Astrocyte (in vitro differentiated cells and primary cell): ENCODE results near the gene RNF212. TPM values are rescaled to one million over a fixed set of nuclear protein-coding genes. Genes with fewer than 3 reads are reported as not detected.

Experiments used
- DNase-seq: peaks from one replicate; pipeline ENCODE4 v3.0.0-alpha.2; 2010; ENCODE audit warnings: low read depth
- FAIRE-seq: peaks from 2 replicates; lab custom pipeline; 2011; peaks lifted over from hg19 to GRCh38; lab: Jason Lieb, UNC
- H2AFZ ChIP-seq: 2 replicates; pipeline ENCODE4 v1.6.0; 2012; ENCODE audit warnings: low read depth, low read length, inconsistent platforms
- H3K27ac ChIP-seq: 2 replicates; pipeline ENCODE4 v1.5.1; 2011; ENCODE audit warnings: low read depth, low read length, inconsistent platforms
- H3K27me3 ChIP-seq: 2 replicates; pipeline ENCODE4 v1.6.0; 2011; ENCODE audit warnings: low read length, inconsistent platforms; ENCODE audit not compliant: insufficient read depth
- H3K36me3 ChIP-seq: 2 replicates; pipeline ENCODE4 v1.5.1; 2011; ENCODE audit warnings: low read length, inconsistent platforms; ENCODE audit not compliant: insufficient read depth
- H3K4me1 ChIP-seq: 2 replicates; pipeline ENCODE4 v1.5.1; 2011; ENCODE audit warnings: low read length, inconsistent platforms; ENCODE audit not compliant: insufficient read depth
- H3K4me2 ChIP-seq: 2 replicates; pipeline ENCODE4 v1.6.0; 2012; ENCODE audit warnings: low read length, inconsistent platforms
- H3K4me3 ChIP-seq: 2 replicates; pipeline ENCODE4 v1.5.1; 2011; ENCODE audit warnings: low read depth, mild to moderate bottlenecking, low read length, inconsistent platforms; ENCODE audit not compliant: insufficient read depth
- H3K79me2 ChIP-seq: 2 replicates; pipeline ENCODE4 v1.6.0; 2012; ENCODE audit warnings: mild to moderate bottlenecking, low read length, inconsistent platforms; ENCODE audit not compliant: insufficient read depth
- H3K9ac ChIP-seq: 2 replicates; pipeline ENCODE4 v1.6.0; 2012; ENCODE audit warnings: mild to moderate bottlenecking, low read length, inconsistent platforms
- H3K9me3 ChIP-seq: 2 replicates; pipeline ENCODE4 v1.5.1; 2012; ENCODE audit warnings: low read depth, mild to moderate bottlenecking, low read length, inconsistent platforms; ENCODE audit not compliant: insufficient read depth
- H4K20me1 ChIP-seq: 2 replicates; pipeline ENCODE4 v1.6.0; 2012; ENCODE audit warnings: low read length, inconsistent platforms; ENCODE audit not compliant: insufficient read depth
- H3K27ac Mint-ChIP-seq: one replicate; pipeline ENCODE4 v1.8.0; 2021; ENCODE audit warnings: mild to moderate bottlenecking, mixed read lengths; ENCODE audit not compliant: unreplicated experiment
- H3K27me3 Mint-ChIP-seq: one replicate; pipeline ENCODE4 v1.8.0; 2021; ENCODE audit warnings: low read depth, mixed read lengths; ENCODE audit not compliant: unreplicated experiment
- H3K36me3 Mint-ChIP-seq: one replicate; pipeline ENCODE4 v1.8.0; 2021; ENCODE audit warnings: low read depth, mixed read lengths; ENCODE audit not compliant: unreplicated experiment
- H3K4me1 Mint-ChIP-seq: one replicate; pipeline ENCODE4 v1.8.0; 2021; ENCODE audit warnings: low read depth, mixed read lengths; ENCODE audit not compliant: unreplicated experiment
- H3K4me3 Mint-ChIP-seq: one replicate; pipeline ENCODE4 v1.8.0; 2021; ENCODE audit warnings: mild to moderate bottlenecking, moderate library complexity, mixed read lengths; ENCODE audit not compliant: unreplicated experiment
- H3K9me3 Mint-ChIP-seq: one replicate; pipeline ENCODE4 v1.8.0; 2021; ENCODE audit warnings: mild to moderate bottlenecking, mixed read lengths; ENCODE audit not compliant: unreplicated experiment
- CTCF ChIP-seq: IDR thresholded peaks from 2 replicates; pipeline ENCODE4 v1.5.1; 2011; ENCODE audit warnings: low read depth, mild to moderate bottlenecking, inconsistent platforms, low read length, moderate library complexity; ENCODE audit not compliant: insufficient read depth
- EZH2 ChIP-seq: IDR thresholded peaks from 2 replicates; pipeline ENCODE4 v1.6.1; 2012; ENCODE audit warnings: mild to moderate bottlenecking, low read length, inconsistent platforms; ENCODE audit not compliant: insufficient read depth
- total RNA-seq: library from RNA; stranded (reverse); gene quantifications from 2 replicates; pipeline ENCODE4 v1.2.1, GENCODE V29; 2021

RNF212 gene
- total RNA-seq, 1 donor from 2014 or later, result 2.2 TPM

- Histone ChIP-seq H4K20me1 (no peaks in the 10 kb centered on the region), H3K9me3 (no peaks in the 10 kb centered on the region), H3K9ac (no peak overlapping the region), H3K4me3 (no peak overlapping the region), H2AFZ (no peak overlapping the region), H3K4me1 (no peaks in the 10 kb centered on the region), H3K36me3 (no peaks in the 10 kb centered on the region), H3K27me3 (peaks cover 23% of the 10 kb centered on the region), H3K79me2 (no peaks in the 10 kb centered on the region), H3K27ac (no peak overlapping the region), H3K4me2 (no peak overlapping the region)
- FAIRE-seq (no peak), DNase-seq (no peak)
- H3K27ac Mint-ChIP-seq, result no peak overlapping the region
- H3K4me3 Mint-ChIP-seq, result no peak overlapping the region
- H3K4me1 Mint-ChIP-seq, result peaks cover 2% of the 10 kb centered on the region
- peaks cover 29% of the 10 kb centered on the region for H3K27me3 Mint-ChIP-seq
- TF ChIP-seq CTCF (no peak), EZH2 (no peak)
- no peaks in the 10 kb centered on the region for H3K36me3 Mint-ChIP-seq
- peaks cover 4% of the 10 kb centered on the region for H3K9me3 Mint-ChIP-seq
Observed at GRCh38 chr4:1115528-1116293, 2.3 kb upstream of the RNF212 start.

- Histone ChIP-seq H3K27ac (no peak overlapping the region), H4K20me1 (no peaks in the 10 kb centered on the region), H3K36me3 (no peaks in the 10 kb centered on the region), H3K79me2 (no peaks in the 10 kb centered on the region), H2AFZ (no peak overlapping the region), H3K4me2 (no peak overlapping the region), H3K27me3 (peaks cover 23% of the 10 kb centered on the region), H3K4me1 (no peaks in the 10 kb centered on the region), H3K9ac (no peak overlapping the region), H3K4me3 (no peak overlapping the region), H3K9me3 (no peaks in the 10 kb centered on the region)
- H3K27ac Mint-ChIP-seq, result no peak overlapping the region
- H3K4me1 Mint-ChIP-seq, result peaks cover 13% of the 10 kb centered on the region
- peaks cover 31% of the 10 kb centered on the region for H3K27me3 Mint-ChIP-seq
- no peak overlapping the region for H3K4me3 Mint-ChIP-seq
- peaks cover 4% of the 10 kb centered on the region for H3K9me3 Mint-ChIP-seq
- no peak for DNase-seq
- no peak for FAIRE-seq
- TF ChIP-seq EZH2 (no peak), CTCF (no peak)
- H3K36me3 Mint-ChIP-seq, result no peaks in the 10 kb centered on the region
Observed at GRCh38 chr4:1112821-1113182, 562 bp downstream of the RNF212 start.

- Histone ChIP-seq H2AFZ (no peak overlapping the region), H3K4me1 (no peaks in the 10 kb centered on the region), H3K27ac (no peak overlapping the region), H3K36me3 (no peaks in the 10 kb centered on the region), H3K4me3 (no peak overlapping the region), H3K9ac (no peak overlapping the region), H3K27me3 (peaks cover 19% of the 10 kb centered on the region), H3K9me3 (no peaks in the 10 kb centered on the region), H3K4me2 (no peak overlapping the region), H4K20me1 (no peaks in the 10 kb centered on the region), H3K79me2 (no peaks in the 10 kb centered on the region)
- Mint-ChIP-seq H3K27ac (no peak overlapping the region), H3K4me3 (no peak overlapping the region), H3K36me3 (no peaks in the 10 kb centered on the region), H3K9me3 (peaks cover 4% of the 10 kb centered on the region), H3K4me1 (peaks cover 13% of the 10 kb centered on the region), H3K27me3 (peaks cover 29% of the 10 kb centered on the region)
- no peak for TF ChIP-seq CTCF
- no peak for TF ChIP-seq EZH2
- DNase-seq (no peak), FAIRE-seq (no peak)
Observed at GRCh38 chr4:1112174-1112820, 1.1 kb downstream of the RNF212 start.
